PC-9 (cell line): Measurements from ENCODE around the gene SEMA3E. TPM values are rescaled to one million over a fixed set of nuclear protein-coding genes. Genes with fewer than 3 reads are reported as not detected.
"Not testable (repeated sequence)": the region's sequence is repeated elsewhere in the genome, so short reads cannot be mapped to it uniquely, and the experiment has no call there.

Experiments
- BruUV-seq: library from RNA; stranded (reverse); fragments of 400-500 nt; replicated peaks from 2 replicates; lab custom pipeline; 2021; lab: Mats Ljungman, UMichigan
- CTCF ChIA-PET: fragments of 300-600 bp; sonication (Branson Sonifier 250); formaldehyde crosslinking; loops from one replicate; lab custom pipeline; 2022; ENCODE audit warnings: antibody characterized with exemption; lab: Charles Lee
- POLR2A ChIA-PET: fragments of 300-600 bp; sonication (Branson Sonifier 250); formaldehyde crosslinking; loops from one replicate; lab custom pipeline; 2022; ENCODE audit warnings: antibody characterized with exemption; ENCODE audit not compliant: unreplicated experiment; lab: Charles Lee
- DNase-seq, 2 experiments: peaks; one replicate each; pipeline versions ENCODE4 v3.0.0 to v3.0.0-alpha.2; 2015 to 2022; ENCODE audit warnings: mixed read lengths in 1 of 2
- H2AFZ ChIP-seq: fragments of 200-600 bp; sonication (generic); 2 replicates; pipeline ENCODE4 v1.8.1; 2017; ENCODE audit warnings: antibody characterized with exemption
- H3F3A ChIP-seq: fragments of 200-600 bp; sonication (generic); 2 replicates; pipeline ENCODE4 v1.8.1; 2017; ENCODE audit warnings: antibody characterized with exemption, mild to moderate bottlenecking, low read depth; ENCODE audit not compliant: insufficient read depth
- H3K27ac ChIP-seq: fragments of 200-600 bp; sonication (generic); 2 replicates; pipeline ENCODE4 v1.6.1; 2016; ENCODE audit warnings: mixed run types
- H3K27me3 ChIP-seq: fragments of 200-600 bp; sonication (generic); 2 replicates; pipeline ENCODE4 v1.6.1; 2016; ENCODE audit warnings: low read depth, mixed run types; ENCODE audit not compliant: insufficient read depth
- H3K36me3 ChIP-seq: fragments of 200-600 bp; sonication (generic); 2 replicates; pipeline ENCODE4 v1.6.1; 2016; ENCODE audit warnings: low read depth, mixed run types
- H3K4me1 ChIP-seq: fragments of 200-600 bp; sonication (generic); replicated peaks from 2 replicates; pipeline ENCODE4 v1.6.1; 2016; ENCODE audit warnings: mixed run types; ENCODE audit not compliant: insufficient read depth
- H3K4me2 ChIP-seq: fragments of 200-600 bp; sonication (generic); 2 replicates; pipeline ENCODE4 v1.6.1; 2017; ENCODE audit warnings: mixed run types
- H3K4me3 ChIP-seq: fragments of 200-600 bp; sonication (generic); 2 replicates; pipeline ENCODE4 v1.6.1; 2016; ENCODE audit warnings: mixed run types
- H3K79me2 ChIP-seq: fragments of 200-600 bp; sonication (generic); 2 replicates; pipeline ENCODE4 v1.6.1; 2017; ENCODE audit warnings: low read depth, mixed run types
- H3K9me2 ChIP-seq: fragments of 200-600 bp; sonication (generic); 2 replicates; pipeline ENCODE4 v1.8.1; 2017; ENCODE audit warnings: mild to moderate bottlenecking; ENCODE audit not compliant: insufficient read depth
- H3K9me3 ChIP-seq: fragments of 200-600 bp; sonication (generic); 2 replicates; pipeline ENCODE4 v1.8.1; 2016; ENCODE audit warnings: low read depth; ENCODE audit not compliant: insufficient read depth
- H4K20me1 ChIP-seq: fragments of 200-600 bp; sonication (generic); 2 replicates; pipeline ENCODE4 v1.8.1; 2017; ENCODE audit not compliant: insufficient read depth
- EZH2 ChIP-seq: fragments of 200-600 bp; sonication (generic); IDR thresholded peaks from 2 replicates; pipeline ENCODE4 v1.8.0; 2017; ENCODE audit warnings: antibody characterized with exemption, low read depth
- intact Hi-C: fragments of 100-400 bp; cut with micrococcal nuclease; formaldehyde crosslinking; loops from one replicate; pipeline ENCODE4 v1.10.0; 2022; ENCODE audit not compliant: unreplicated experiment
- total RNA-seq: library from RNA; stranded (reverse); gene quantifications from 2 replicates; pipeline ENCODE4 v1.2.3, GENCODE V29; 2021
- TF ChIP-seq, protein P1 (sequence below): fragments of 200-600 bp; sonication (generic); conservative IDR thresholded peaks from 2 replicates; pipeline ENCODE4 v1.6.1; 2017; ENCODE audit warnings: mixed run types, antibody characterized with exemption, mild to moderate bottlenecking, moderate library complexity

The SEMA3E gene
- total RNA-seq, 1 experiment from 2014 or later: 2.1 TPM

DNA sequence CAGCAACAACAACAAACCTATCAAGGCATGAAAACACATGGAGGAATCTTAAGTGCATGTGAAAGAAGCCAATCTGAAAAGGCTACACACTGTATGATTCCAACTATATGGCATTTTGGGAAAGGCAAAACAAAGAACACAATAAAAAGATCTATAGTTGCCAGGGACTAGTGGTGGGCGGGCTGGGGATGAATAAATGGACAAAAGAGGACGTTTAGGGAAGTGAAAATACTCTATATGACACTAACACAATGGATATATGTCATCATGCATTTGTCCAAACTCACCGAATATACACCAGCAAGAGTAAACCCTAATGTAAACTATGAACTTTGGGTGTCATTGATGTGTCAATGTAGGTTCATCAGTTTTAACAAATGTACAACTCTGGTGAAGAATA lies 89.1 kb downstream of the SEMA3E start:
- Histone ChIP-seq H3K4me3 (no peak overlapping the region), H3K27ac (no peak overlapping the region), H4K20me1 (no peaks in the 10 kb centered on the region), H3K36me3 (no peaks in the 10 kb centered on the region), H3K9me2 (no peaks in the 10 kb centered on the region), H2AFZ (no peak overlapping the region), H3K4me1 (no peaks in the 10 kb centered on the region), H3F3A (no peaks in the 10 kb centered on the region), H3K9me3 (no peaks in the 10 kb centered on the region), H3K4me2 (no peak overlapping the region), H3K79me2 (no peaks in the 10 kb centered on the region), H3K27me3 (no peaks in the 10 kb centered on the region)
- ChIA-PET POLR2A (no interaction called here), CTCF (no interaction called here)
- intact Hi-C loops: no loop called here
- no peak for TF ChIP-seq EZH2
- TF ChIP-seq, protein P1, sequence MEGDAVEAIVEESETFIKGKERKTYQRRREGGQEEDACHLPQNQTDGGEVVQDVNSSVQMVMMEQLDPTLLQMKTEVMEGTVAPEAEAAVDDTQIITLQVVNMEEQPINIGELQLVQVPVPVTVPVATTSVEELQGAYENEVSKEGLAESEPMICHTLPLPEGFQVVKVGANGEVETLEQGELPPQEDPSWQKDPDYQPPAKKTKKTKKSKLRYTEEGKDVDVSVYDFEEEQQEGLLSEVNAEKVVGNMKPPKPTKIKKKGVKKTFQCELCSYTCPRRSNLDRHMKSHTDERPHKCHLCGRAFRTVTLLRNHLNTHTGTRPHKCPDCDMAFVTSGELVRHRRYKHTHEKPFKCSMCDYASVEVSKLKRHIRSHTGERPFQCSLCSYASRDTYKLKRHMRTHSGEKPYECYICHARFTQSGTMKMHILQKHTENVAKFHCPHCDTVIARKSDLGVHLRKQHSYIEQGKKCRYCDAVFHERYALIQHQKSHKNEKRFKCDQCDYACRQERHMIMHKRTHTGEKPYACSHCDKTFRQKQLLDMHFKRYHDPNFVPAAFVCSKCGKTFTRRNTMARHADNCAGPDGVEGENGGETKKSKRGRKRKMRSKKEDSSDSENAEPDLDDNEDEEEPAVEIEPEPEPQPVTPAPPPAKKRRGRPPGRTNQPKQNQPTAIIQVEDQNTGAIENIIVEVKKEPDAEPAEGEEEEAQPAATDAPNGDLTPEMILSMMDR: no peak
- DNase-seq: no peak
- no TSS peak for BruUV-seq

DNA sequence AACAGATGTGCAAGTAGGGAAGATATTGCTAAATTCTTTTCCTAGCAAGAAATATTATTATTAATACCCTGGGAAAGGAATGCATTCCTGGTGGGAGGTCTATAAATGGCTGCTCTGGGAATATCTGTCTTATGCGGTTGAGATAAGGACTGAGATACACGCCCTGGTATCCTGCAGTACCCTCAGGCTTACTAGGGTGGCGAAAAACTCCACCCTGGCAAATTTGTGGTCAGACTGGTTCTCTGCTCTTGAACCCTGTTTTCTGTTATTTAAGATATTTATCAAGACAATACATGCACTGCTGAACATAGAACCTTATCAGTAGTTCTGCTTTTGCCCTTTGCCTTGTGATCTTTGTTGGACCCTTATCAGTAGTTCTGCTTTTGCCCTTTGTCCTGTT lies 96.4 kb downstream of the SEMA3E start:
- H3K79me2 ChIP-seq, CTCF ChIA-PET, POLR2A ChIA-PET, H4K20me1 ChIP-seq, H3K27me3 ChIP-seq, H3K4me1 ChIP-seq, H3K36me3 ChIP-seq, H3F3A ChIP-seq, H3K9me3 ChIP-seq, DNase-seq, H3K9me2 ChIP-seq, intact Hi-C loops, BruUV-seq, H3K27ac ChIP-seq, H3K4me3 ChIP-seq, H3K4me2 ChIP-seq, H2AFZ ChIP-seq: not testable (repeated sequence)

DNA sequence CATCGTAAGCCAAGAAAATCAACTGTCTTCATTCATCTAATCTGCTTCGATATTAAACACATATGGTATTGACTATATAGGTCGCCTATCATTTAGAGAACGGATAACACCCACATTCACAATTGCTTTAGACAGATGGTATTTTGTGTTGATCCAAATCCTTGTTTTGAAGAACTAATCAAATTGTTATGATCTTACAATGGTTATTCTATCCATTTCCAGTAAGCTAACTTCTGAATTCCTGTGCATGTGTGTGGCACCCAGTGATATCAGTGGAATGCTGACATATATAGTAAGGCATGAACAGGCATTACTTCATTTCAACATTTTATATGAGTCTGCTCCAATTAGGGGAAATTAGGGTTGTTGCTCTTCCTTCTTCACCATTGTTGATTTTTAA lies 98.8 kb downstream of the SEMA3E start:
- no peak for DNase-seq
- ChIA-PET CTCF (no interaction called here), POLR2A (no interaction called here)
- no peaks in the 10 kb centered on the region for H3K36me3 ChIP-seq
- no peaks in the 10 kb centered on the region; the same call in 1 of the 2 replicates for H3K9me3 ChIP-seq
- intact Hi-C loops: no loop called here
- H4K20me1 ChIP-seq: no peaks in the 10 kb centered on the region
- H3K4me3 ChIP-seq: no peak overlapping the region
- H3K4me2 ChIP-seq: no peak overlapping the region
- TF ChIP-seq, protein P1: no peak
- TF ChIP-seq EZH2: no peak
- no peaks in the 10 kb centered on the region for H3K27me3 ChIP-seq
- H3K4me1 ChIP-seq: peaks cover 8% of the 10 kb centered on the region
- H3K79me2 ChIP-seq: no peaks in the 10 kb centered on the region
- H3K27ac ChIP-seq: no peak overlapping the region
- 0 out of 2 replicates have a peak, but pooled peaks cover 7% of the 10 kb centered on the region for H3F3A ChIP-seq
- BruUV-seq: no TSS peak
- no peak overlapping the region for H2AFZ ChIP-seq
- H3K9me2 ChIP-seq: no peaks in the 10 kb centered on the region

DNA sequence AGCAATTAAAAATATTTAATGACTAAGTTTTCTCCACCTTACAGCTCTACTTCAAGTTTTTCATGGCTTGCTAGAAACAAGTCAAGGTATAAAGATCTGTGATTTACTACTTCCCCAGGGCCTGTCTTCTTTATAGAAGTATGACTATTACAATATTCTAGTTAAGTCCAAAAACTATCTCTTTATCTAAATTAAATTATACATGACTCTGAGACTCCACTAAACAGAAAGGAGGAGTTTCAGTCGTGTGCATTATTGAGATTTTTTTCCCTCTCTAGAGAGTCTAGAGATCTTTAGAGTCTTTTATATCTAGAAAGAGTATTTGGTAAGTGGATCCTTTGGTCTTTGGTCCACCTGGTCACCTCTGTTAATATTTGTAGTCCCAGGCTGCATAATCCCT lies 100.7 kb downstream of the SEMA3E start:
- CTCF ChIA-PET: no interaction called here
- POLR2A ChIA-PET: no interaction called here
- Histone ChIP-seq H3K9me3 (no peaks in the 10 kb centered on the region; the same call in 1 of the 2 replicates), H3K36me3 (no peaks in the 10 kb centered on the region), H3K4me1 (peaks cover 8% of the 10 kb centered on the region), H3K79me2 (no peaks in the 10 kb centered on the region), H2AFZ (no peak overlapping the region), H3K4me3 (no peak overlapping the region), H3K9me2 (no peaks in the 10 kb centered on the region), H3K27ac (0 out of 2 replicates have a peak overlapping the region, but pooled peaks have one; percentile 35), H3K27me3 (no peaks in the 10 kb centered on the region), H3K4me2 (no peak overlapping the region), H3F3A (0 out of 2 replicates have a peak, but pooled peaks cover 7% of the 10 kb centered on the region), H4K20me1 (no peaks in the 10 kb centered on the region)
- TF ChIP-seq, protein P1: no peak
- TF ChIP-seq EZH2: no peak
- intact Hi-C loops: no loop called here
- BruUV-seq: no TSS peak
- no peak for DNase-seq
